H1 (cell line): Measurements from ENCODE around the gene RNF144A. TPM values are rescaled to one million over a fixed set of nuclear protein-coding genes. Genes with fewer than 3 reads are reported as not detected.

Source experiments
- POU5F1 ChIP-seq: IDR thresholded peaks from 2 replicates; pipeline ENCODE4 v1.6.1; 2011; ENCODE audit warnings: low read depth, mild to moderate bottlenecking, low read length, moderate library complexity
- polyA plus RNA-seq, 7 experiments: library from polyadenylated mRNA; depleted of rRNA in 3 of 7; stranded (reverse) in 5 of 7; unstranded in 2 of 7; fragments of >200 nt in 5 of 7; fragments of 200-250 nt in 2 of 7; gene quantifications; 1 replicate in 5 of 7; 2 replicates in 1 of 7; 4 replicates in 1 of 7; pipeline versions ENCODE4 v1.2.1 to v1.2.3, GENCODE V29; 2011 to 2013; ENCODE audit warnings: missing spikeins in 2 of 7, mixed read lengths in 2 of 7
- total RNA-seq: library from RNA; stranded (reverse); fragmentation: NEBNext Ultra II Directional; extraction: Animal tissue kit (Norgen Biotek cat#: 25700); gene quantifications from 2 replicates; pipeline ENCODE4 v1.2.1, GENCODE V29; 2021

RNF144A gene
- total and polyA plus RNA-seq, 2 of the 8 experiments (the other 6 are each of a cell fraction or from before 2014, with no cell fraction given) = 14.0 to 15.0 TPM

GRCh38 chr2:7084601-7085000 lies 167.4 kb downstream of the RNF144A start (continued):
- TF ChIP-seq POU5F1 = no peak
